HG03135 (cell line): ENCODE measurements around the gene TRAPPC14.

Experiments used
- ATAC-seq: cut with Tn5 transposase; IDR thresholded peaks from one replicate; pipeline ENCODE4 v1.9.1; 2021; ENCODE audit warnings: mild to moderate bottlenecking, moderate library complexity; ENCODE audit not compliant: unreplicated experiment

Gene TRAPPC14

GRCh38 chr7:100126931-100127865 lies 31.3 kb downstream of the TRAPPC14 start, which contains the start of gene MBLAC1:
Gene MBLAC1 (plus strand): TSS chr7:100126967. CDS start chr7:100127396, 429 bp downstream.
- peak; percentile 55 for ATAC-seq

DNA sequence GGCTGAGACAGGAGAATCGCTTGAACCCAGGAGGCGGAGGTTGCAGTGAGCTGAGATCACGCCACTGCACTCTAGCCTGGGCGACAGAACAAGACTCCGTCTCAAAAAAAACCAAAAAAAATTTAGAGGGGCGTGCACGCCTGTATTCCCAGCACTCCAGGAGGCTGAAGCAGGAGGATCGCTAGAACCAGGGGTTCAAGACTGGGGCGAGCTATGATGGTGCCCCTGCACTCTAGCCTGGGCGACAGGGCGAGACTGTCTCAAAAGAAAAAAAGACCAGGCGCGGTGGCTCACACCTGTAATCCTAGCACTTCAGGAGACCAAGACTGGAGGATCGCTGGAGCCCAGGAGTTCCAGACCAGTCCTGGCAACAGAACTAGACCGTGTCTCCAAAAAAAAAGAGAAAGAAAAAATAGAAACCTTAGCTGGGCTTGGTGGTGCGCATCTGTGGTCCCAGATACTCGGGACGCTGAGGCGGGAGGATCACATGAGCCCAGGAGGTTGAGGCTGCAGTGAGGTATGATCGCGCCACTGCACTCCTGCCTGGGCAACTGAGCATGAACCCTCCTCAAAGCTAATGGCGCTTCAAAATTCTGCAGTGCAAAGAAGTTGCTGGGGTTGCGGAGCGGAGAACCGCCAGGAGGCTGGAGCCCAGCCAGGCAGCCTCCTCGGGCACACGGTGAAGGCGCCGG lies 32.1 kb downstream of the TRAPPC14 start:
- ATAC-seq = peak; percentile 19

- ATAC-seq = no peak
These were observed 34.0 kb downstream of the TRAPPC14 start for GRCh38 chr7:100124301-100125230.

DNA sequence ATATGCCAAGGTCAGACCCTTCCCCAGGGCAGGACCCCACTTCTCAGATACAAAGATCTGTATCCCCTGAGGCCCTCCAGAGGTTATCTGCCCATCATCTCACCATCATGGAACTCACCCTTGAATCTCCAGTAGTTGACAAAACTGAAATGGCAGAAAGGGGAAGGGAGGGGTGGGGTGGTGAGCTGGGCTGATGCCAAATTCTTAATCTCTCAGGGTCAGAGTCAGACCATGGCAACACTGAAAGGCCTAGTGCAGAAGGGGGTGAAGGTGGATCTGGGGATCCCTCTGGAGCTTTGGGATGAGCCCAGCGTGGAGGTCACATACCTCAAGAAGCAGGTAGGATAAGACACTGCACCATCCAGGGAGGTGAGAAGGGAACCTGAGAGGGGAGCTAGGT lies 36.0 kb downstream of the TRAPPC14 start:
- ATAC-seq = no peak

DNA sequence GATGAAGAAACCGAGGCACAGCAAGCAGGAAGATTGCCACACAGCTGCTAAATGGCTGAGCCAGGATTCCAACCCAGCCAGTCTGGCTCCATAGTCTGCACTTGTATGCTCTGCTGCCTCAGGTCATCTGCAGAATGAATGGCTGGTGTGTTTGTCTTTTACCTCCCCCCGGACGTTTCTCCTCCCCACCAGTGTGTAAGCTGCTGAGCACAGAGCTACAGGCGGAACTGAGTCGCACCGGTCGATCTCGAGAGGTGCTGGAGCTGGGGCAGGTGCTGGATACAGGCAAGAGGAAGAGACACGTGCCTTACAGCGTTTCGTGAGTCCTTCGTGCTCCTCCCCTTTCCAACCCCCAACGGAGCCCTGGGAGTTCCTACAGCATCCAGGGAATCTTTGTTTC lies 36.5 kb downstream of the TRAPPC14 start:
- ATAC-seq = no peak

- no peak for ATAC-seq
These were observed 37.8 kb downstream of the TRAPPC14 start for GRCh38 chr7:100120733-100121036.

- peak; percentile 26 for ATAC-seq
These were observed 38.4 kb downstream of the TRAPPC14 start for GRCh38 chr7:100119970-100120732.

- peak; percentile 64 for ATAC-seq
These were observed 39.2 kb downstream of the TRAPPC14 start, which contains the start of the genes CNPY4 and TAF6 for GRCh38 chr7:100119072-100119969. Gene CNPY4 (plus strand): TSS chr7:100119634. CDS start chr7:100119745, 111 bp downstream. Gene TAF6 (minus strand): TSS chr7:100119358. CDS start chr7:100114209, 5,149 bp downstream.

- no peak for ATAC-seq
These were observed 40.0 kb downstream of the TRAPPC14 start for GRCh38 chr7:100118388-100119071.

DNA sequence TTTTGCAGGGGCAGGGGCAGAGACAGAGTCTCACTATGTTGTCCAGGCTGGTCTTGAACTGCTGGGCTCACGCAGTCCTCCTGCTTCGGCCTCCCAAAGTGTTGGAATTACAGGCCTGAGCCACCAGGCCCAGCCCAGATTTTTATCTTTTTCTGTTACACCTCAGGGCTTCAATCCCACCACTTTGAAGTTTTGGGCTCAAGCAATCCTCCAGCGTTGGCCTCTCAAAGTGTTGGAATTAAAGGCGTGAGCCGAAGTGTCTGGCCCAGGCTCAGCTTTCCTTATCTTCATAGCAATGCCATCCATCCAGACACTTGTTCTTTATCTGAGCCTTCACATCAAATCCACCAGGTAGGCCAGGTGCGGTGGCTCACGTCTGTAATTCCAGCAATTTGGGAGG lies 43.5 kb downstream of the TRAPPC14 start:
- ATAC-seq = no peak

GRCh38 chr7:100111914-100112313 lies 46.6 kb downstream of the TRAPPC14 start:
- no peak for ATAC-seq

- no peak for ATAC-seq
These were observed 47.4 kb downstream of the TRAPPC14 start for GRCh38 chr7:100111156-100111555.

DNA sequence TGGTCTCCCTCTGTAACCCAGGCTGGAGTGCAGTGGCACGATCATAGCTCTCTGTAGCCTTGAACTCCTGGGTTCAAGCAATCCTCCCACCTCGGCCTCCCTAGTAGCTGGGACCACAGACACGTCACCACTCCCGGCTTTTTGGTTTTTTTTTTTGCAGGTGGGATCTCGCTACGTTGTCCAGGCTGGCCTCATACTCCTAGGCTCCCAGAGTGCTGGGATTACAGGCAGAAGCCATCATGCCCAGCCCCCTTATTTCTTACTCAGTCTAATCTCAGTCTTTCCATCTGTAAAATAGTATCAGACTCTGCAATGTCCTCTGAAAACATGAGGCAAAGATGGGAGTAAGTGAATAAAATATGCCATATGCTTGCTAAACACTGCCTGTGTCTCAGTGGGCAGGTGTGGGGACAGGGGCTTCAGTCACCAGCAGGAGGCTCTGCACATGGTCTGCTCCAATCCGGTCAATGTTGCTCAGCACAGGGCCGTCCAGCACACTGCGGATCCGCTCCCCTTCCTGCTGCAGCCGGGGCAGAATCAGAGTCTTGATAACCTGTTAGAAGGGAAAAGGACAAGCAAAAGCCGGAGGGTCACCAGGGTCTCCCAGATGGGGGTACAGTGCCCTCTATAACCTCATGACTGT lies 48.9 kb downstream of the TRAPPC14 start:
- no peak for ATAC-seq

DNA sequence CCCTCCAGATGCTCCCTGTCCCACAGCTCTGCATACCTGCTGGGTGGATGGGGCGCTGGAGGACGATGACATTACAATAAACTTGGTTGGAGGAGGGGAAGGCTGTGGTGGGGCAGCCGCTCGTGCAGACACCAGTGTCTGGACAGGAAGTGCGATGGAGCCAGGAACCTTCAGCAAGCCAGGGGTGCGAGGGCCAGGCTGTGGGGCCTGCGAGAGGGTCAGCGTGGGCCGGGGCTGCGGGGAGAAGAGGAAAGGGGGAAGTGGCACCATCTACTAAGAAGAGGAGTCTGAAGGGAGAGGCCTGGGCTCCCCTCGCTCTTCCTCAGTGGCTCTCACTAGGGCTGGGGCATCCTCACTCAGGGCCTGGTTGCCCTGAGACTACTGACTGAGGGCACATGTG lies 50.6 kb downstream of the TRAPPC14 start:
- no peak for ATAC-seq

GRCh38 chr7:100107125-100107737 lies 51.3 kb downstream of the TRAPPC14 start:
- ATAC-seq = no peak

DNA sequence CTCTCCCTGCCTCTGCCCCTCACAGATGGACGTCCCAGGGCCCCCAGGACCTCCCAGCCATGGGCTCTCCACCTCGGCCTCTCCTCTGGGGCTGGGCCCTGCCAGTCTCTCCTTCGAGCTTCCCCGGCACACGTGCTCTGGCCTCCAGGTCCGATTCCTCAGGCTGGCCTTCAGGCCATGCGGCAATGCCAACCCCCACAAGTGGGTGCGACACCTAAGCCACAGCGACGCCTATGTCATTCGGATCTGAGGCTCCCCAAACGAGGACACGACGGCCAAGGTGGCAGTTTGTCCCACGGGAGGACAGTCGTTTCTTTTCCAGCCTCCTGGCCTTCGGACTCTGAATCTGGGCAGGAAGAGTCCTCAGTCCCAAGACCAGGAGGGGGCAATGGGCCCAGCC lies 51.9 kb downstream of the TRAPPC14 start:
- ATAC-seq = no peak

DNA sequence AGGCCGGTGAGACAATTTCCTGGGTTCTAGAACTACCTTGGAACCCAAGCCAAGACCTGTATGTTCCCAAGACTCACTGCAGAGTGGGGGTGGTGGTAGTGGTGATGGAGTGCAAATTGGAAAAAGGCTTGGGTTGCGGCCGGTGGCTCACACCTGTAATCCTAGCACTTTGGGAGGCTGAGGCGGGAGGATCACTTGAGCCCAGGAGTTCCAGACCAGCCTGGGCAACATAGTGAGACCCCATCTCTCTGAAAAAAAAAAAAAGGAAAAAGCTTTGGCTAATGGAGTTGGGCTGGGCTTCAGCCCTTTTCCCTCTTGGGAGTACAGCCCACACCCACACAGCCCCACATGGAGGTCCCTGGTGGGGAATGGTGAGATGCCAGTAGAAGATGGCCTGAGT lies 53.0 kb downstream of the TRAPPC14 start:
- ATAC-seq = no peak
